HEK293 (cell line): ENCODE results near the gene ENHO.

Source experiments
- ATF2 ChIP-seq: fragments of 450-650 bp; formaldehyde crosslinking; IDR thresholded peaks from 2 replicates; pipeline ENCODE4 v1.5.1; 2016; ENCODE audit warnings: missing biosample characterization, missing genetic modification characterization, low read depth
- CTCF ChIP-seq: fragments of 450-650 bp; formaldehyde crosslinking; IDR thresholded peaks from 2 replicates; pipeline ENCODE4 v1.5.1; 2016; ENCODE audit warnings: missing biosample characterization, missing genetic modification characterization
- KLF9 ChIP-seq: fragments of 450-650 bp; formaldehyde crosslinking; IDR thresholded peaks from 2 replicates; pipeline ENCODE4 v1.5.1; 2016; ENCODE audit warnings: missing biosample characterization, missing genetic modification characterization, low read depth
- MEIS1 ChIP-seq: sonication (generic); formaldehyde crosslinking; IDR thresholded peaks from 2 replicates; pipeline ENCODE4 v1.8.1; 2022; ENCODE audit warnings: missing genetic modification reagents, mild to moderate bottlenecking, borderline replicate concordance
- PATZ1 ChIP-seq: fragments of 450-650 bp; formaldehyde crosslinking; IDR thresholded peaks from 2 replicates; pipeline ENCODE4 v1.5.1; 2016; ENCODE audit warnings: missing biosample characterization, missing genetic modification characterization
- PBX3 ChIP-seq: sonication (generic); formaldehyde crosslinking; IDR thresholded peaks from 2 replicates; pipeline ENCODE4 v1.8.1; 2022; ENCODE audit warnings: mild to moderate bottlenecking, moderate library complexity, missing genetic modification reagents
- ZBTB20 ChIP-seq: fragments of 450-650 bp; formaldehyde crosslinking; IDR thresholded peaks from 2 replicates; pipeline ENCODE4 v1.5.1; 2016; ENCODE audit warnings: missing biosample characterization, missing genetic modification characterization
- ZNF114 ChIP-seq: fragments of 450-650 bp; formaldehyde crosslinking; IDR thresholded peaks from 2 replicates; pipeline ENCODE4 v1.5.0; 2017; ENCODE audit warnings: missing biosample characterization, missing genetic modification characterization
- ZNF138 ChIP-seq: fragments of 450-650 bp; formaldehyde crosslinking; IDR thresholded peaks from 2 replicates; pipeline ENCODE4 v1.5.1; 2016; ENCODE audit warnings: missing biosample characterization, missing genetic modification characterization, borderline replicate concordance
- ZNF146 ChIP-seq: fragments of 450-650 bp; formaldehyde crosslinking; IDR thresholded peaks from 2 replicates; pipeline ENCODE4 v1.5.1; 2016; ENCODE audit warnings: missing biosample characterization, missing genetic modification characterization
- ZNF302 ChIP-seq: fragments of 450-650 bp; formaldehyde crosslinking; IDR thresholded peaks from 2 replicates; pipeline ENCODE4 v1.5.1; 2016; ENCODE audit warnings: missing biosample characterization, missing genetic modification characterization, low read depth
- ZNF335 ChIP-seq: fragments of 450-650 bp; formaldehyde crosslinking; conservative IDR thresholded peaks from 2 replicates; pipeline ENCODE4 v1.5.1; 2016; ENCODE audit warnings: missing biosample characterization, missing genetic modification characterization
- ZNF580 ChIP-seq: fragments of 450-650 bp; formaldehyde crosslinking; IDR thresholded peaks from 2 replicates; pipeline ENCODE4 v1.5.1; 2016; ENCODE audit warnings: missing biosample characterization, missing genetic modification characterization
- ZNF777 ChIP-seq: fragments of 450-650 bp; formaldehyde crosslinking; IDR thresholded peaks from 2 replicates; pipeline ENCODE4 v1.5.1; 2017; ENCODE audit warnings: missing biosample characterization, missing genetic modification characterization, borderline replicate concordance

- no peak for TF ChIP-seq ZNF335
- TF ChIP-seq ZNF302 (tag by site-specific recombination) = no peak
- TF ChIP-seq CTCF (tag by site-specific recombination) = no peak
- no peak for TF ChIP-seq ZNF777
- no peak for TF ChIP-seq ATF2 (tag by site-specific recombination)
- no peak for TF ChIP-seq ZBTB20 (tag by site-specific recombination)
- no peak for TF ChIP-seq PATZ1 (tag by site-specific recombination)
- TF ChIP-seq MEIS1 (CRISPR knock-in tag) = no peak
- no peak for TF ChIP-seq ZNF114 (tag by site-specific recombination)
- TF ChIP-seq ZNF146 (tag by site-specific recombination) = no peak
- TF ChIP-seq ZNF138 (tag by site-specific recombination) = no peak
- no peak for TF ChIP-seq ZNF580
- TF ChIP-seq KLF9 = no peak
- TF ChIP-seq PBX3 (CRISPR knock-in tag) = no peak
Measured at GRCh38 chr9:34515959-34516358, 6.8 kb downstream of the ENHO start.
